IMR-90 (cell line): ENCODE results near the gene FRMD1. TPM values are rescaled to one million over a fixed set of nuclear protein-coding genes. Genes with fewer than 3 reads are reported as not detected.

ENCODE experiments used
- ATAC-seq: fragments of 200-7000 bp; cut with Tn5 transposase; 2 replicates; pipeline ENCODE4 v1.9.1; 2020; ENCODE audit warnings: low read depth, mild to moderate bottlenecking, moderate library complexity
- BruUV-seq: library from RNA; stranded (reverse); fragments of 400-500 nt; replicated peaks from 2 replicates; lab custom pipeline; 2021; lab: Mats Ljungman, UMichigan
- CTCF ChIA-PET: fragments of 300-600 bp; formaldehyde crosslinking; extraction: SDS; loops from one replicate; lab custom pipeline; 2021; ENCODE audit warnings: antibody characterized with exemption; lab: Yijun Ruan, JAX
- POLR2A ChIA-PET: fragments of 300-600 bp; sonication (Branson Sonifier 250); formaldehyde crosslinking; loops from one replicate; lab custom pipeline; 2022; ENCODE audit warnings: antibody characterized with exemption; ENCODE audit not compliant: unreplicated experiment; lab: Charles Lee
- DNase-seq: peaks from one replicate; pipeline ENCODE4 v3.0.0; 2013
- H2AFZ ChIP-seq: replicated peaks from 2 replicates; pipeline ENCODE3; 2013; ENCODE audit warnings: low read length, mild to moderate bottlenecking; ENCODE audit not compliant: poor library complexity
- H2AK5ac ChIP-seq: 2 replicates; pipeline ENCODE4 v1.6.1; 2013; ENCODE audit warnings: low read depth, low read length, inconsistent platforms
- H2AK9ac ChIP-seq: replicated peaks from 2 replicates; pipeline ENCODE3; 2013; ENCODE audit warnings: mild to moderate bottlenecking, low read depth, low read length, moderate library complexity; ENCODE audit not compliant: poor library complexity
- H2BK120ac ChIP-seq: 2 replicates; pipeline ENCODE4 v1.6.1; 2013; ENCODE audit warnings: low read depth, low read length, inconsistent platforms
- H2BK15ac ChIP-seq: 3 replicates; pipeline ENCODE4 v1.6.1; 2013; ENCODE audit warnings: low read depth, low read length, inconsistent platforms
- H2BK20ac ChIP-seq: 2 replicates; pipeline ENCODE4 v1.6.1; 2013; ENCODE audit warnings: low read depth, mild to moderate bottlenecking, inconsistent platforms, low read length, moderate library complexity
- H2BK5ac ChIP-seq: 2 replicates; pipeline ENCODE4 v1.6.1; 2013; ENCODE audit warnings: mild to moderate bottlenecking, low read depth, low read length, inconsistent platforms; ENCODE audit not compliant: poor library complexity, severe bottlenecking
- H3K14ac ChIP-seq: replicated peaks from 2 replicates; pipeline ENCODE4 v1.6.1; 2013; ENCODE audit warnings: low read depth, low read length, inconsistent platforms
- H3K18ac ChIP-seq: 2 replicates; pipeline ENCODE4 v1.6.1; 2013; ENCODE audit warnings: low read depth, low read length, control low read depth
- H3K23ac ChIP-seq: 2 replicates; pipeline ENCODE4 v1.6.1; 2013; ENCODE audit warnings: low read depth, low read length, inconsistent platforms
- H3K27ac ChIP-seq: 2 replicates; pipeline ENCODE4 v1.5.1; 2013; ENCODE audit warnings: mild to moderate bottlenecking, control low read depth, low read length; ENCODE audit not compliant: insufficient read depth
- H3K27me3 ChIP-seq: 2 replicates; pipeline ENCODE4 v1.6.1; 2013; ENCODE audit warnings: low read length; ENCODE audit not compliant: control insufficient read depth, insufficient read depth
- H3K36me3 ChIP-seq: 2 replicates; pipeline ENCODE4 v1.6.1; 2013; ENCODE audit warnings: low read length, mixed read lengths; ENCODE audit not compliant: control insufficient read depth, insufficient read depth
- H3K4ac ChIP-seq: 2 replicates; pipeline ENCODE4 v1.6.1; 2013; ENCODE audit warnings: low read depth, low read length, inconsistent platforms
- H3K4me1 ChIP-seq: 2 replicates; pipeline ENCODE4 v1.6.1; 2013; ENCODE audit warnings: low read length, mixed read lengths; ENCODE audit not compliant: control insufficient read depth, insufficient read depth
- H3K4me2 ChIP-seq: 2 replicates; pipeline ENCODE4 v1.6.1; 2013; ENCODE audit warnings: low read depth, mild to moderate bottlenecking, control low read depth, low read length, moderate library complexity
- H3K4me3 ChIP-seq: 2 replicates; pipeline ENCODE4 v1.5.1; 2013; ENCODE audit warnings: low read depth, mild to moderate bottlenecking, control low read depth, low read length, moderate library complexity; ENCODE audit not compliant: insufficient read depth
- H3K56ac ChIP-seq: 2 replicates; pipeline ENCODE4 v1.6.1; 2013; ENCODE audit warnings: low read length, inconsistent platforms; ENCODE audit not compliant: insufficient read depth; ENCODE audit errors: extremely low read depth
- H3K79me1 ChIP-seq, 2 experiments: 2 replicates each; pipeline ENCODE4 v1.6.1; 2013; ENCODE audit warnings: low read length in 2 of 2, inconsistent platforms in 1 of 2, low read depth in 1 of 2
- H3K9ac ChIP-seq: 2 replicates; pipeline ENCODE4 v1.6.1; 2013; ENCODE audit warnings: low read depth, low read length, control low read depth
- H3K9me1 ChIP-seq: 2 replicates; pipeline ENCODE4 v1.6.1; 2013; ENCODE audit warnings: low read length, inconsistent platforms; ENCODE audit not compliant: insufficient read depth
- H3K9me3 ChIP-seq: 2 replicates; pipeline ENCODE4 v1.6.1; 2013; ENCODE audit warnings: low read length; ENCODE audit not compliant: control insufficient read depth, insufficient read depth
- H4K20me1 ChIP-seq: 2 replicates; pipeline ENCODE4 v1.6.1; 2013; ENCODE audit warnings: low read length, inconsistent platforms; ENCODE audit not compliant: insufficient read depth
- H4K5ac ChIP-seq: 2 replicates; pipeline ENCODE4 v1.6.1; 2013; ENCODE audit warnings: mild to moderate bottlenecking, low read depth, low read length, control low read depth
- H4K8ac ChIP-seq, 2 experiments: 2 replicates each; pipeline ENCODE4 v1.6.1; 2013; ENCODE audit warnings: low read depth in 2 of 2, low read length in 2 of 2, control low read depth in 1 of 2, inconsistent platforms in 1 of 2
- H4K91ac ChIP-seq: 2 replicates; pipeline ENCODE4 v1.6.1; 2013; ENCODE audit warnings: low read depth, low read length, inconsistent platforms; ENCODE audit not compliant: insufficient read depth
- BHLHE40 ChIP-seq: fragments of 150-350 bp; IDR thresholded peaks from 2 replicates; pipeline ENCODE4 v1.6.1; 2016; ENCODE audit warnings: mild to moderate bottlenecking, low read depth, low read length
- CEBPB ChIP-seq: IDR thresholded peaks from 2 replicates; pipeline ENCODE4 v1.6.1; 2012; ENCODE audit warnings: low read depth, low read length, improper control_type of control experiment
- CHD1 ChIP-seq: IDR thresholded peaks from 2 replicates; pipeline ENCODE4 v1.6.1; 2012; ENCODE audit warnings: low read depth, low read length, improper control_type of control experiment
- CTCF ChIP-seq: conservative IDR thresholded peaks from 2 replicates; pipeline ENCODE4 v1.5.1; 2012; ENCODE audit warnings: mild to moderate bottlenecking, low read depth, low read length, improper control_type of control experiment
- ELK1 ChIP-seq: fragments of 150-350 bp; IDR thresholded peaks from 2 replicates; pipeline ENCODE4 v1.6.1; 2016; ENCODE audit warnings: low read depth, mild to moderate bottlenecking, low read length, moderate library complexity, borderline replicate concordance
- FOS ChIP-seq: fragments of 150-350 bp; IDR thresholded peaks from 2 replicates; pipeline ENCODE4 v1.6.1; 2016; ENCODE audit warnings: low read depth, low read length
- MAFK ChIP-seq: IDR thresholded peaks from 2 replicates; pipeline ENCODE4 v1.6.1; 2012; ENCODE audit warnings: low read depth, low read length, improper control_type of control experiment
- MAZ ChIP-seq: IDR thresholded peaks from 2 replicates; pipeline ENCODE4 v1.6.1; 2012; ENCODE audit warnings: low read depth, mild to moderate bottlenecking, low read length, improper control_type of control experiment, moderate library complexity, borderline replicate concordance
- MXI1 ChIP-seq: IDR thresholded peaks from 2 replicates; pipeline ENCODE4 v1.6.1; 2012; ENCODE audit warnings: low read depth, mild to moderate bottlenecking, low read length, moderate library complexity, borderline replicate concordance
- NFE2L2 ChIP-seq: fragments of 150-350 bp; IDR thresholded peaks from 2 replicates; pipeline ENCODE4 v1.6.1; 2016; ENCODE audit warnings: low read depth, mild to moderate bottlenecking, low read length
- POLR2A ChIP-seq: IDR thresholded peaks from 2 replicates; pipeline ENCODE4 v1.6.1; 2012; ENCODE audit warnings: mild to moderate bottlenecking, low read depth, low read length
- RAD21 ChIP-seq: IDR thresholded peaks from 2 replicates; pipeline ENCODE4 v1.6.1; 2012; ENCODE audit warnings: low read length, improper control_type of control experiment
- RCOR1 ChIP-seq: IDR thresholded peaks from 2 replicates; pipeline ENCODE4 v1.6.1; 2012; ENCODE audit warnings: mild to moderate bottlenecking, low read length, improper control_type of control experiment; ENCODE audit not compliant: insufficient replicate concordance
- RFX5 ChIP-seq: IDR thresholded peaks from 2 replicates; pipeline ENCODE4 v1.8.0; 2012; ENCODE audit warnings: low read depth, mild to moderate bottlenecking, low read length, moderate library complexity
- SMC3 ChIP-seq: fragments of 150-350 bp; IDR thresholded peaks from 2 replicates; pipeline ENCODE4 v1.6.1; 2016; ENCODE audit warnings: low read depth, mild to moderate bottlenecking, antibody characterized with exemption, low read length, moderate library complexity
- USF2 ChIP-seq: fragments of 150-350 bp; IDR thresholded peaks from 2 replicates; pipeline ENCODE4 v1.6.1; 2017; ENCODE audit warnings: mild to moderate bottlenecking, antibody characterized with exemption, low read length, low read depth
- WGBS, 2 experiments: methylation state at CpG; one replicate each; pipeline versions ENCODE4 v1.1.5 to v1.1.7; 2013; ENCODE audit warnings: missing lambda C conversion rate in 2 of 2; ENCODE audit not compliant: insufficient read length in 1 of 2; ENCODE audit errors: extremely low coverage in 2 of 2; 5-methylcytosine and 5-hydroxymethylcytosine counted together
- dilution Hi-C: fragments of 300-500 bp; cut with HindIII; formaldehyde crosslinking; loops from one replicate; pipeline ENCODE4 v1.14.3; 2018; ENCODE audit warnings: low sequenced_read_pairs; ENCODE audit not compliant: unreplicated experiment
- in situ Hi-C: fragments of 300-500 bp; cut with MboI; formaldehyde crosslinking; loops from 3 replicates; pipeline ENCODE4 v1.14.3; 2019; ENCODE audit warnings: low sequenced_read_pairs, inconsistent platforms, mixed read lengths
- intact Hi-C: fragments of 100-400 bp; cut with micrococcal nuclease; formaldehyde crosslinking; loops from 2 replicates; pipeline ENCODE4 v1.10.0; 2022
- polyA plus RNA-seq, 3 experiments: library from polyadenylated mRNA; depleted of rRNA; stranded (reverse); fragments of >200 nt; gene quantifications; 2 replicates each; pipeline ENCODE4 v1.2.3, GENCODE V29; 2012; ENCODE audit warnings: low replicate concordance in 1 of 3
- total RNA-seq: library from RNA; depleted of rRNA; stranded (reverse); fragments of >200 nt; gene quantifications from 2 replicates; pipeline ENCODE4 v1.2.3, GENCODE V29; 2012

FRMD1 gene
- total and polyA plus RNA-seq, 2 of the 4 experiments (the other 2 are of a cell fraction) = not detected

- Histone ChIP-seq H2BK120ac (no peak overlapping the region), H3K79me1 (no peaks in the 10 kb centered on the region), H3K23ac (no peak overlapping the region), H2BK5ac (no peak overlapping the region), H3K4me3 (no peak overlapping the region), H3K27me3 (peaks cover 48% of the 10 kb centered on the region), H3K9me3 (no peaks in the 10 kb centered on the region), H2BK20ac (no peak overlapping the region), H2AFZ (no peak overlapping the region), H2BK15ac (no peak overlapping the region), H4K91ac (no peak overlapping the region), H3K4ac (no peak overlapping the region), H4K8ac (no peak overlapping the region), H3K27ac (no peak overlapping the region), H3K4me1 (no peaks in the 10 kb centered on the region), H3K9me1 (no peaks in the 10 kb centered on the region), H3K9ac (no peak overlapping the region), H4K5ac (no peak overlapping the region), H2AK5ac (no peak overlapping the region), H3K18ac (no peak overlapping the region), H3K36me3 (no peaks in the 10 kb centered on the region), H3K56ac (no peak overlapping the region), H2AK9ac (no peak overlapping the region), H3K14ac (no peak overlapping the region), H4K20me1 (no peaks in the 10 kb centered on the region), H3K4me2 (no peak overlapping the region)
- TF ChIP-seq RAD21 (no peak), FOS (no peak), CHD1 (no peak), MXI1 (no peak), RCOR1 (no peak), POLR2A (no peak), SMC3 (no peak), USF2 (no peak), CTCF (no peak), RFX5 (no peak), MAZ (no peak), MAFK (no peak), NFE2L2 (no peak), ELK1 (no peak), BHLHE40 (no peak), CEBPB (no peak)
- ChIA-PET CTCF (no interaction called here), POLR2A (no interaction called here)
- whole genome bisulfite sequencing, 2 experiments = 20% methylated on average over 26 of the region's 52 CpGs; no CpG with 5 or more reads in 1 of the 2 experiments
- dilution Hi-C loops = no loop called here
- no peak for DNase-seq
- in situ Hi-C loops = no loop called here
- intact Hi-C loops = no loop called here
- no peak for ATAC-seq
- BruUV-seq = no TSS peak
These were observed 22.0 kb upstream of the FRMD1 start for GRCh38 chr6:168100803-168101589.
